HPDE6-E6E7 (cell line): Measurements from ENCODE around the gene MMP15.
A peak's percentile ranks its signal among the peaks of the same experiment; 100 is the strongest.

Experiments used
- DNase-seq: peaks from one replicate; pipeline ENCODE4 v3.0.0; 2011; ENCODE audit warnings: missing footprints; ENCODE audit errors: extremely low spot score

The MMP15 gene

DNA sequence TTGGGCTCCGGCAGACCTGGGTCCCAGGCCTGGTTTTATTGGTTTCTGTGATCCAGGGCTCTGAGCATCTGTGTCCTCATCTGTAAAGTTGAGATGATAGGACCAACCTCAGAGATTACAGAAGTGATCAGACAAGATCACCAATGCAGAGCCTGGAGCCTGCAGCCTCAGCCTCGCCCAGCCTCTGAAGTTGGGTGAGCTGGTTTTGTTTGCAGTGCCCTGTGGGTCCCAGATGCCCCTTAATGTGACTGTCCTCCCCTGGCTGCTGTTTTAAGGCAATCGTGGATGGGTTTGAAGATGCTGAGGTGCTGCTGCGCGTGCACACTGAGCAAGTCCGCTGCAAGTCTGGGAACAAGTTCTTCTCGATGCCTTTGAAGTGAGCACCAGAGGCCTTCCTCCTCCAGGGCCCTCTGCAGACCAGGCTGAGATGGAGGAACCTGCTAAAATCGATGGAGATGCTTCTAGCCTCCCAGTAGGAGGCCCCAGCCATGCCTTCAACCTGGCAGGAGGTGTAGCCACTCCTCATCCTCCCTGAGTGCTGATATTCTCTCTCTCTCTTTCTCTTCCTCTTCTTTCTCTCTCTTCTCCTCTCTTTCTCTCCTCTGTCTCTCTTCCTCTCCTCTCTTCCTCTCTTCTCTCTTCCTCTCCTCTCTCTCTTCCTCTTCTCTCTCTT is 5.6 kb upstream of the MMP15 start:
- no peak for DNase-seq

DNA sequence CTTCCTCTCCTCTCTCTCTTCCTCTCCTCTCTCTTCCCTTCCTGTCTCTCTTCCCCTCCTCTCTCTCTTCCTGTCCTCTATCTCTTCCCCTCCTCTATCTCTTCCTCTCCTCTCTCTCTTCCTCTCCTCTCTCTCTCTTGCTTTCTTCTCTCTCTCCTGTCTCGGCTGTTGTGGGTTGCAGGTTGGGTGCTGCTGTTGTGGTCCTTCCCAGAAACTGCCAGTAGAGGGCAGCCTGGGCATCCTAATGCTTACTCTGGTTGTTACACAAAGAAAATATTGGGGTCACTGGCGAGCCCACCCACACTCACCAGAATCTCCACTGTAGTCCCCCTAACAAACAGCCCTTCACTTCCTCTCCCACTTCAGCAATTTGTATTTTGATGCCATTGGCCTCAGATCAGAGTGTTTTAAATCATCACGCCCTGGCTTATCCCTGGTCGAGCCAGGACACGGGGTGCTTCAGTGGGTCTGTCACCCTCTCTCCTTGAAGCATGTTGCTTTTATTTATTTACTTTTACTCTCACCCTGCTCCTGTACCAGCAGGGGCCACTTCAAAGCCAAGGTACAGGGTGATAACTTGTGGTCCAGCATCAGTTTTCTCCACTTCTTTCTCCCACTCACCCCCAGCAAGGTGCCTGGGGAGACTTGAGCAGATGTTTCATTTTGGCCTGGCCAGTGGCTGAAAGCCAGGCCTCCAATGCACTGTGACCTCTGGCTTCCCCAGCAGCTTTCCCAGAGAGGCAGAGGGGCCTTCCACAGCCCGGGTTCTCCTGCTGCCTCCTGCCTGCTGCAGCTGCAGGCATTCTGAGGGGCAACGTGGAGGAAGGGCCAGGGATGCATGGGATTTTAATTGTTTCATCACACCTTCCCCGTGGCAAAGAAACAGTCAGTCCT is 4.7 kb upstream of the MMP15 start:
- no peak for DNase-seq

DNA sequence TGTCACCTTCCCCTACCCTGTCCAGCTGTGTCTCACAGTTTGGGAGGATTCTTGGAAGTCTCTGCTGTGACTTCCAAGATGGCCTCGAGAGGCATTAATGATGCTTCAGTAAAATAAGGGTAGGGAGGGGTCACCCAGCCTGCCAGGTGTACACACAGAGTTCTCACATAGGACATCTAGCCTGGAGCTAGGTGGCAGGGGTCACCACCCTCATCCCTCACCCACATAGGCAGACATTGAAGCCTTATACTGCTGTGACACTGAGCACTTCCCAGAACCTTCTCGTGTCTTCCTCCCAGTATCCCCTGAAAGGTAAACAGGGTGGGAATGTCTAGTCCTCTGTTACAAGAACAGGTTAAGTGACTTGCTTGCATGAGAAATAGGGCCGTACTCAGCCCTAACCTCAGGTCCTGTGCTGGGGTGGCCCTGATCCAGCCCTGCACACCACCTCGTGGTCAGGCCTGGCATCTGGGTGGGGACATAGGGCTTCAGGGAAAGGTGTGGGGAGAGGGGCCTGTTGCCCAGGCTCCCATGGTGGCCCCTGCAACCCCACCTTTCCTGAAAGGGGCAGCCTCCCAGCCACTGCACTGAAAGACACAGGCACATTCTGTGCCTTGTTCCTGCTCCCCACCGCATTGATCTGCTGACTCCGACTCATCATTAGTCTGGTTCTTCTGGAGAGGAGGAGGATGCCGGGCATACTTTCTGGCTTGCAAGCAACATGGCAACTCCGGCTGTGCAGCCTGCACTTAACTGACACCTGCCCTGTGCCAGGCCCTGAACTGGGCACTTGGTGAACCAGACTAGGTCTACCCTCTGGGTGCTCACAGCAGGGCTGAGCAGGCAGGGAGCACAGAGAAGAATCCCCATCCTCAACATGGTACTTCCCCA is 3.6 kb upstream of the MMP15 start:
- DNase-seq = no peak

- peak; percentile 66 for DNase-seq
Measured at GRCh38 chr16:58022601-58023371, 2.8 kb upstream of the MMP15 start.

DNA sequence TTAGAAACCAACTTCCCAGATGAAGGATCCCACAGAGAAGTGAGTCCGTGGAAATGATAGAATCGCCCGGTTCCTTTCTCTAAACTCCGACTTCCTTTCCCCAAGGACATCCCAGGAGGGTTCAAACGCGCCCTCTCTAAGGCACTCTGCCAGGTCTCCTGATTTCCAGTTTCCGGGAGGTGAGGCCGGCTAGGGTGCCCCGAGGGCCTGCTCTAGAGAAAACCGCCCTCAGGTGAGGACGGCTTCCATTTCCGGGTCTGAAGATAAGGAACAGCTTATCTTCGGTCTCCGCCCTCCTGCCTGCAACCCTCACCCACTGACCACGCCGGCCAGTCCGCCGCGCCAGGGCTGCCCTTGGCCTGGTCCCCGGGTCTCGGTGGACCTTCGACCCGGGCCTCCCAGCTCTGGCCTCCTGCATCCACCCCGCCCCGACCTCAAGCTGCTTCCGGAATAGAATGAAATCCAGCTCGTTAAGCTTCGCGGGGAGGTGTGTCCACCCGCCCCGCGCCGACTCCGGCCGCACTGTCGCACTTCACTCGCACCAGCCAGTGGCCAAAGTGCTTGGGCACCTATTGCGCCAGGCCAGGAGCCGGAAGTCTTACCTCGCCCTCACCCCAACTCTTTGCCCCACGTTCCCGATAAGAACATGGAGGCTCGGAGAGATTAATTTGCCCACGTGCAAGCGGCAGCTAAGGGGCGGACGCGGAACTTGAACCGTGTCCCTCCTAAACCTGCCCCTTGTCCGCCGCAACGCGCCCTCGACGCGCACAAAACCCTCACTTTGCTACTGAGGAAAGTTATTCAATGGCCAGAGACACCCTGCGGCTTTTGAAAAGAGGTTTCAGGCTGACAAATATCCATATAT is 836 bp upstream of the MMP15 start:
- DNase-seq = no peak

DNA sequence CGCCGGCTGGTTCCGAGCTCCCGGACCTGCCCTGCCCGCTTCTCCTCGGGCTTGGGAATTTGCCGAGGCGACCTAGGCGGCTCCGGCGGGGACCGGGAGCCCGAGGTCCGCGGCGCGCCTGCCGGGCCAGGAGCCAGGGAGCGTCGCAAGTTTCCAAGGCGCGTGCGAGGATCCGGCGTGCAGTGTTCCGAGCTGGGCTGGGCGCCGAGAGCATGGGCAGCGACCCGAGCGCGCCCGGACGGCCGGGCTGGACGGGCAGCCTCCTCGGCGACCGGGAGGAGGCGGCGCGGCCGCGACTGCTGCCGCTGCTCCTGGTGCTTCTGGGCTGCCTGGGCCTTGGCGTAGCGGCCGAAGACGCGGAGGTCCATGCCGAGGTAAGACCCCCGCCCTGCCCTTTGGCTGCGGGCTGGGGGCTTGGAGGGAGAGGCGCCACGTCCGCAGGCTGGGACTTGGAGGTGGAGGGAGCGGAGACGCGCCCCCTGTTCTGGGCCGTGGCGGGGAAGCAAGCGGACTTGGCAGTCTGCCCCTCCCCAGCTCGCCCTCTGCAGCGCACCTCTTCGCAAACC is 668 bp downstream of the MMP15 start:
- DNase-seq = no peak

DNA sequence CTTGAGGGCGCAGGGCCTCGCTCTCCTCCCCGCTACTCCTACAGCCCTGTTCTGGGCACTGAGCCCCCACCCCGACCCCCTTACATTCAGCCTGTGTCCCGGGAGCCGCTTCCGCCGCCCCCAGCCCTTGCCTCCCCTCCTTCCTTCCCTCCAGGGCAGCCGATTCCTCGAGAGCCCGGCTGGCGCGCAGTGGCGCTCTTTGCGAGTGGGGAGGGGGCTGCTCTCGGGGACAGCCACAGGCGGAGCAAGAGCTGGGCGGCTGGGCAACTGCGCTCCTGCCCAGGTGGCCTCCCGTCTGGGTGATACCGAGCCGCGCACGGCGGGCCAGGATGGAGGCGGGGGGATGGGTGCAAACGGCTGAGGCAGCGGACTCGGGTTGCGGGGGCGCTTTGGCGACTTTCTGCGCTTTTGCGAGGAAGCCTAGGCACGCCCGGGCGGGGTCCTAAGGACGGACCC is 1.2 kb downstream of the MMP15 start:
- DNase-seq = no peak

GRCh38 chr16:58027161-58027915 is 1.8 kb downstream of the MMP15 start:
- peak; percentile 76 for DNase-seq

GRCh38 chr16:58027916-58028455 is 2.4 kb downstream of the MMP15 start:
- DNase-seq = no peak

DNA sequence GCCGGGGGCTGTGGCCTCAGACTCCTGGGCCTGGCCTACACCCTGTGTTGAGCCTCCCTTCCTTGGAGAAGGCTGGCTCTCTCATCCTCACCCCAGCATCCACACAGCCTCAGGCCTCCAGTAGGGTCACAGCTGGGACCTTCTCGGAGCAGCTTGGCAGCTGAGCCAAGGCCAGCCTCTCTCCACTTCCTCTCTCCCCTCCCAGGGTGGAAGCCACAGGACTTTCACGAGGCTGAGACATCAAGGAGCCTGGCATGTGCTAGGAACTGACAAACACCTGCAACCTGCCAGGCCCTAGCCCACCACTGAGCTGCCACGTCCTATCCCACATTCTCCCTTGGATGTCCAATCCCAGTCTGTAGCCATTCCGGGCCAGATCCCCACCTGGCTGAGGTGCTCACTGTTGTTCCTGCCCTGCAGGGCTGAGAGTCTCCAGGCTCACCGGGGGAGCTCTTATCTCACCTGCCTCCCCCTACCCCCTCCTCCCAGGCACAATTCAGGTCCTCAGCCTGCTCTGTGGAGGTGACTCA is 3.1 kb downstream of the MMP15 start:
- no peak for DNase-seq

DNA sequence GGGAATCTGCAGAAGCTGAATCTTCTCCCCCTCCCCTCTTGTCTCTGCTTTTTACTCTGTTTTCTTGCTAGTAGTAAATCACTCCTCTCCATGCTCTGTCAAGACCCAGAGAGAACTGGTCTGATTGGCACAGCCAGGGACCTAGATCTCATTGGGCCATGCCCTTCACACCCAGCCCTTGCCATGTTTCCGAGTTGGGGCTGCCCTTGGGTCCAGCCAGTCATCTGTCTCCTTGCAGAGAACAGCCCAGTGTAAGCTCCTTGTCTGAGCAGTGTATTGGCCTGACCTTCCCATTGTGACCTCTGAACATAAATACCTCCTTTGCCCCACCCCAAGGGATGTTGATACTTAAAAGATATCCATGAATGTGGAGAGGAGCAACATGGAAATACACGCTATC is 3.9 kb downstream of the MMP15 start:
- DNase-seq = no peak

GRCh38 chr16:58030136-58030840 is 4.7 kb downstream of the MMP15 start:
- DNase-seq = no peak

DNA sequence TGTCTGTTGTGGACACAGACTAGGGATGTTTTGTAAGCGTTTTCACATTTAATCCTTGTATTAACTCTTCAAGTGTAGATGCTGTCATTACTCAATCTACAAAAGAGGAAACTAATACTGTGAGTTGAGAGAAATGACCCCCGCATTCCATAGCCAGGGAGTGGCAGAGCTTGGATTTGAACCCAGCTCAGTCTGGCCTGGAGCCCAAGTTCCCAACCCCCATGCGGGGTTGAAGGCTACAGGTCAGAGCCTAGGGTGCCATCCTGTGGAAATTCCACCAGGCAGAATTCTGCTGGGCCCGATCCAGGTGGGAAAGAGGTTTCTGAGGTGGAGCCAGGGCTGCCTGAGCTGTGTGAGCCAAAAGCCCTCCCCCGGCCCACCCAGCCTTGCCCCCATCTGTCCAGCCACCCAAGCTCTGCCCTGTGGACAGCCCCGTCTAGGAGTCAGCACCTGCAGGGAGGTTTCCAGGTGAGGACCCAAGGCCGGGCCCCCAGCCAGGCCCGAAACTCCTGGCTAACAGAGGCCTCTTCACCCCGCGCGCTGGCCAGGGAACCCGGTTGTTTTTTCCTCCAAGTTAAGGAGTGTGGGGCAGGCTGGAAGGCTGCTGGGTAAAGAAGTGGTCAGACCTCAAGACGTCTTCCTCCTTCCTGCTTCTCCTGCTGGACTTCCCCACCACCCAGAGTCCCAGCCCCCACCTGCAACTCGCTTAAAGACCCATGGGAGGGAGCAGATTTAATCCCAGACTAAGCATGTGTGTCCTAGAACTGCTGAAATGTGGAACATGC is 5.7 kb downstream of the MMP15 start:
- DNase-seq = no peak

GRCh38 chr16:58032710-58033293 is 7.2 kb downstream of the MMP15 start:
- no peak for DNase-seq

DNA sequence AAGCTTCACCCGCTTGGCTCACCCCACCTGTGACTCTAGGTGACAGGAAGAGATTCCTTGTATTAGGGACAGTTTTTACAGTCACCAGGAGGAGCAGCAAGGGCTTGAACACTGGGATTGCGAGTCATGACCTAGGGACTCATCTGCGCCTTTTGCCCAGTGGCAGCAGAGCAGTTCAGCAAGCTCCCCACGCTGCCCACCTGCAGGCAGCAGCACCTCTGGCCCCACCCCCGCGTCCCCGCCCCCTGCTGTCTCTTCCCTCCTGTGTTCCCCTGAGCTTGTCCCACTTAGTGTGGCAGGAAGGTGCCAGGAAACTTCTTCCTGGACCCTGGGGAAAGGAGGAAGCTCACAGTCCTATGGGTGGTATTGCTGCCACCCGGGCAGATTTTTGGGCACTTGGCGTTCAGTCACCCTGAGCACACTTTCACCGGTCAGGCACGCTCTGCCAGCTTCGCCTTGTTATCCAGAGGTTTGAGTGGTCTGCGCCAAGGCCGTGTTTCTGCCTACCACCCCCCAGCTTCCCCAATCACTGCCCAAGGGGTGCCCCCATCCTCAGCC is 8.7 kb downstream of the MMP15 start:
- DNase-seq = no peak

DNA sequence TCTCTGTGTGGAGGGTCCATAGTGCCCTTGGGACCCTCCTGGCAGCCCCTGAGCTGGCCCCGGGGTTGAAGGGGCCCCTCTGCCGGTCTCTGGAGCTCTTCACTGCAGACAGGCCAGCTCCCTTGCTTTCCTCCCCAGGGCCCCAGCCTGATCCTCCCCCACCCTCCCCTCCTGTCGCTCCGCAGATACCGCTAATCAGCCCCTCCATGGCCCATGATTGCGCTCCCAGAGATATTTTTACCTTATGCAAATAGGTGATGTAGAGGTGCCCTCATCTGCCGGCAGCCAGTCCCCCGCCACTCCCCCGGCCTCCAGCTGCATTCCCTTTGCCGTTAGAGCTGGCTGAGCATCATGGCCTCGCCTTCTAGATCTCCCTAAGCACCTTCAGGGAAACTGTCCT is 9.2 kb downstream of the MMP15 start:
- DNase-seq = no peak
